SK-N-SH (cell line): Measurements from ENCODE around the gene UPK3BL2. TPM values are rescaled to one million over a fixed set of nuclear protein-coding genes. Genes with fewer than 3 reads are reported as not detected.
"Not testable (repeated sequence)": the region's sequence is repeated elsewhere in the genome, so short reads cannot be mapped to it uniquely, and the experiment has no call there.

ENCODE experiments used
- CTCF ChIA-PET: fragments of 300-600, 350-600 bp; formaldehyde crosslinking; extraction: SDS; loops from one replicate; lab custom pipeline; 2021; lab: Yijun Ruan, JAX
- POLR2A ChIA-PET: fragments of 350-600 bp; sonication (Branson Sonifier 250); formaldehyde crosslinking; extraction: SDS; loops from one replicate; lab custom pipeline; 2020; ENCODE audit warnings: antibody characterized with exemption, inconsistent platforms; lab: Yijun Ruan, JAX
- DNase-seq: peaks from one replicate; pipeline ENCODE4 v3.0.0; 2012
- H2AFZ ChIP-seq: fragments of 200-600 bp; sonication (generic); 2 replicates; pipeline ENCODE4 v1.8.1; 2016; ENCODE audit warnings: antibody characterized with exemption, mild to moderate bottlenecking, low read depth
- H3F3A ChIP-seq: fragments of 200-600 bp; sonication (generic); replicated peaks from 2 replicates; pipeline ENCODE3; 2016; ENCODE audit warnings: antibody characterized with exemption, mild to moderate bottlenecking; ENCODE audit not compliant: insufficient read depth
- H3K27ac ChIP-seq, 2 experiments: fragments of 200-500 bp in 1 of 2; fragments of 200-600 bp in 1 of 2; sonication (Bioruptor generic) in 1 of 2; sonication (generic), shearing (Covaris generic) in 1 of 2; 2 replicates each; pipeline versions ENCODE4 v1.5.1 to v1.6.1; 2014 to 2016; ENCODE audit warnings: low read depth in 2 of 2, inconsistent platforms in 1 of 2, low read length in 1 of 2, mild to moderate bottlenecking in 1 of 2, mixed read lengths in 1 of 2
- H3K27me3 ChIP-seq: fragments of 200-600 bp; sonication (generic), shearing (Covaris generic); 2 replicates; pipeline ENCODE4 v1.6.1; 2016; ENCODE audit warnings: mixed run types; ENCODE audit not compliant: insufficient read depth
- H3K36me3 ChIP-seq, 2 experiments: fragments of 200-500 bp in 1 of 2; fragments of 200-600 bp in 1 of 2; sonication (Bioruptor generic) in 1 of 2; sonication (generic) in 1 of 2; replicated peaks in 1 of 2; 2 replicates each; pipeline versions ENCODE3 to v1.5.1; 2014 to 2016; ENCODE audit warnings: low read length in 1 of 2, mild to moderate bottlenecking in 1 of 2; ENCODE audit not compliant: insufficient read depth in 2 of 2, control insufficient read depth in 1 of 2
- H3K4me1 ChIP-seq, 2 experiments: fragments of 200-500 bp in 1 of 2; fragments of 200-600 bp in 1 of 2; sonication (Bioruptor generic) in 1 of 2; sonication (generic), shearing (Covaris generic) in 1 of 2; 2 replicates each; pipeline versions ENCODE4 v1.5.1 to v1.6.1; 2014 to 2016; ENCODE audit warnings: low read depth in 1 of 2, low read length in 1 of 2, mixed run types in 1 of 2; ENCODE audit not compliant: insufficient read depth in 2 of 2, control insufficient read depth in 1 of 2
- H3K4me2 ChIP-seq: fragments of 200-600 bp; sonication (generic), shearing (Covaris generic); 2 replicates; pipeline ENCODE4 v1.6.1; 2017; ENCODE audit warnings: mixed run types
- H3K4me3 ChIP-seq, 2 experiments: fragments of 200-500 bp in 1 of 2; fragments of 200-600 bp in 1 of 2; sonication (Bioruptor generic) in 1 of 2; sonication (generic), shearing (Covaris generic) in 1 of 2; 2 replicates each; pipeline versions ENCODE4 v1.5.1 to v1.8.1; 2014 to 2016; ENCODE audit warnings: low read depth in 2 of 2, inconsistent platforms in 1 of 2, low read length in 1 of 2, mild to moderate bottlenecking in 1 of 2, mixed read lengths in 1 of 2, moderate library complexity in 1 of 2
- H3K79me2 ChIP-seq: fragments of 200-600 bp; sonication (generic); 2 replicates; pipeline ENCODE4 v1.8.1; 2017; ENCODE audit warnings: mild to moderate bottlenecking; ENCODE audit not compliant: insufficient read depth
- H3K9ac ChIP-seq: fragments of 200-600 bp; sonication (generic); 2 replicates; pipeline ENCODE4 v1.6.1; 2017; ENCODE audit warnings: mixed run types
- H3K9me2 ChIP-seq: fragments of 200-600 bp; sonication (generic); 2 replicates; pipeline ENCODE4 v1.6.1; 2017; ENCODE audit warnings: mixed run types
- H3K9me3 ChIP-seq: fragments of 200-600 bp; sonication (generic); 2 replicates; pipeline ENCODE4 v1.6.1; 2017; ENCODE audit warnings: mixed run types, mild to moderate bottlenecking, moderate library complexity
- H4K20me1 ChIP-seq: fragments of 200-600 bp; sonication (generic); 2 replicates; pipeline ENCODE4 v1.6.1; 2017; ENCODE audit warnings: mild to moderate bottlenecking, mixed run types; ENCODE audit not compliant: insufficient read depth
- WGBS: methylation state at CpG from one replicate; pipeline ENCODE4 v1.1.6; 2017; ENCODE audit warnings: low lambda C conversion rate; 5-methylcytosine and 5-hydroxymethylcytosine counted together
- polyA plus RNA-seq, 3 experiments: library from polyadenylated mRNA; depleted of rRNA; stranded (reverse); fragments of >200 nt; gene quantifications; 2 replicates each; pipeline ENCODE4 v1.2.3, GENCODE V29; 2012

The UPK3BL2 gene
- polyA plus RNA-seq, 1 of the 3 experiments (the other 2 are of a cell fraction) = 6.4 TPM

DNA sequence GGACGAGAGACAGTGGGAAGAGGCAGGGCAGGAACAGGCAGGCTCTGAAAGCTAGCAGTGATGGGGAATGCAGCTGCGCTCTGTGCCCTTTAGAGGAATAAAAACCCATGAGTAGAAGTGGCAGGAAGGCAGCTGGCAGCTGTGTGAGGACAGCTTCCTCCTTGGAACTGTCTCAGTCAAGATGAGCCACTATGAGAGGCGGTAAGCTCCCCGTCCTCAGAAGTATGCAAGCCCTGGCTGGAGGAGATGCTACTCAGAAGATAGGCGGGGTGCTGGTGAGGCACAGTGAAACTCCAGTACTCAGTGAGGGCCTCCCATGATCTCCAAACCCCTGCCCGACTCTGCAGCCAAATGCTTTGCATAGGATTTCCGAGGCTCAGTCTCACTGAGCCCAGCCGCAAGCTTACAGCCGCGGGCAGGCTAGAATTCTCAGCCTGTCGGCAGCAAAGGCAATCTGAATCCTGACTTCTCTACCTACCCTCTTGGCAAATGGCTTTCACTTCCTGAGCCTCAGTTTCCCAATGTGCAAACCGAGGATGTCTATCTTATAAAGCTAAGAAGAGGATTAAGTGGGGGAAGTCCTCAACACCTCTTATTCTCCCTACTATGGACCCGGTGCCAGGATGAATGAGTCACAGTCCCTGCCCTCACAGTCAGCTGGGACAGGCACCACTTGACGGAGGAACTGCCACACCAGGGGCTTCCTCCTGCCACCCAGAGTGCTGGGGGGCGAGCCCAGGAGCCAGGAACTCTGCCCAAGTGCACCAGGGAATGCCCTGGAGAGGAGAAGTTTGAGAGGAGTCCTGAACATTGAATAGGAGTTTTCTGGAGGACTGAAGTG is 28.4 kb downstream of the UPK3BL2 start:
- H3K9me3 ChIP-seq, H3K79me2 ChIP-seq, H3K36me3 ChIP-seq, H3K27me3 ChIP-seq, POLR2A ChIA-PET, H3K4me1 ChIP-seq, DNase-seq, H3K9ac ChIP-seq, H3K9me2 ChIP-seq, H3K4me3 ChIP-seq, H3F3A ChIP-seq, H3K4me2 ChIP-seq, H2AFZ ChIP-seq, H3K27ac ChIP-seq, CTCF ChIA-PET, H4K20me1 ChIP-seq: not testable (repeated sequence)
- WGBS = no CpG with 5 or more reads among the region's 15 CpGs

DNA sequence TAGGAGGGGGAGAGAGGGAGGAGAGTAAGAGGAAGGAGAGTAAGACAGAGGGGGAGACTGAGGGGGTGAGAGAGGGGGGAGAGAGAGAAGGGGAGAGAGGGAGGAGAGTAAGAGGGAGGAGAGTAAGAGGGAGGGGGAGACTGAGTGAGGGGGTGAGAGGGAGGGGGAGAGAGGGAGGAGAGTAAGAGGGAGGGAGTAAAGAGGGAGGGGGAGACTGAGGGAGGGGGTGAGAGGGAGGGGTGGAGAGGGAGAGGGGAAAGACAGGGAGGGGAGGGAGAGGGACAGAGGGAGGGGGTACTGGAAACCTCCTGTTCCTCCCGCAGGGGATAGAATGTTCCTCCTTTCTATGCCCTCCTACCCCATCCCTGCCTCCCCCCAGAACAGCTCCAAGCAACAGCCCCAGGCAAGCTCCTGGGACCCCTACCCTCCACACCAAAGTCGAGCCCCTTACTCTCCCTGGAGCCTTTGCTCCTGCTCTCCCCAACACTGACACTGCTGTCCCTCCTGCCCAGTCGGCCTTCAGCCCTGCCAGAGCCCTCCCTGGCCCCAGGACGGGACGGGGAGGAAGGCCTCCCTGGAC is 30.8 kb downstream of the UPK3BL2 start:
- H3K4me1 ChIP-seq, H3K9me2 ChIP-seq, H3K79me2 ChIP-seq, DNase-seq, H3K27me3 ChIP-seq, H4K20me1 ChIP-seq, POLR2A ChIA-PET, H3K36me3 ChIP-seq, H2AFZ ChIP-seq, H3F3A ChIP-seq, H3K9me3 ChIP-seq, CTCF ChIA-PET: not testable (repeated sequence)
- Histone ChIP-seq H3K4me3 (peak overlapping the region in 1 of 2 experiments; percentile 22; a peak in 1 of 4 replicates), H3K9ac (peak overlapping the region; percentile 53; the same call in 1 of the 2 replicates), H3K27ac (peak overlapping the region; percentile 60 to 76; a peak in 3 of 4 replicates), H3K4me2 (peak overlapping the region; percentile 81)
- 42% methylated on average over 5 of the region's 5 CpGs for WGBS

DNA sequence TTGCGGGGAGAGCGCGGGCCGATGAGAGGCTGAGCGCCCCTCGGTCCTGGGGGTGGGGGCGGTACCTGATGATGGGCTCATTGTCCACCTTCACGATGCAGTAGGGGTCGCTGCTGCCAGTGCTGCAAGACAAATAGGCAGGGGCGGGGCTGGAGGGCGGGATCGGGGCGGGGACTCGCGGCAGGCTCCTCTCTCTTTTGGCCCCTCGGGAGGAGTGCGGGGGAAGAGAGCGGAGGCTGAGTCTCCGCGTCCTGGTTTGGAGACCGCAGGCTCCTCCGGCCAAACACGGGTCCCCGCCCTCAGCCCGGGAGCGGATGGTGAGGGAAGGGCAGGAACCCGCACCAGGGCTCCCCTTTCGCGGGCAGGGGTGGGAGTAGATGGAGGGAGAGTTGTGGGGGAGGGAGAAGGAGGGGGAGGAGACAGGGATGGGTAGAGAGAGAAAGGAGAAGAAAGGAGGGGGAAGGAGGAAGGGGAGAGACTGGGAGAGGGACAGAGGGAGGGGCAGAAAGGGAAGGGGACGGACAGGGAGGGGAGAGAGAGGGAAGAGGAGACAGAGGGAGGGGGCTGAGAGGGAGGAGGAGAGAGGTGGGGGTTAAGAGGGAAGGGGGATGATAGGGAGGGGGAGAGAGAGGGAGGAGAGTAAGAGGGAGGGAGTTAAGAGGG is 31.5 kb downstream of the UPK3BL2 start:
- H3K4me1 ChIP-seq, H3K9me2 ChIP-seq, H3K27ac ChIP-seq, H3K9me3 ChIP-seq, H3K4me3 ChIP-seq, H3K9ac ChIP-seq, H2AFZ ChIP-seq, H3K4me2 ChIP-seq, H3K27me3 ChIP-seq, H3F3A ChIP-seq, H3K36me3 ChIP-seq, H3K79me2 ChIP-seq, POLR2A ChIA-PET, CTCF ChIA-PET, DNase-seq, H4K20me1 ChIP-seq: not testable (repeated sequence)
- no CpG with 5 or more reads among the region's 30 CpGs for WGBS

- H3K4me3 ChIP-seq, H3K79me2 ChIP-seq, CTCF ChIA-PET, H2AFZ ChIP-seq, H3F3A ChIP-seq, H3K9ac ChIP-seq, POLR2A ChIA-PET, H4K20me1 ChIP-seq, H3K27ac ChIP-seq, H3K36me3 ChIP-seq, DNase-seq, H3K27me3 ChIP-seq, H3K9me2 ChIP-seq, H3K9me3 ChIP-seq, H3K4me1 ChIP-seq, H3K4me2 ChIP-seq: not testable (repeated sequence)
- WGBS = 83% methylated on average over 4 of the region's 8 CpGs
These were observed 32.9 kb downstream of the UPK3BL2 start for GRCh38 chr7:102510575-102510974.

DNA sequence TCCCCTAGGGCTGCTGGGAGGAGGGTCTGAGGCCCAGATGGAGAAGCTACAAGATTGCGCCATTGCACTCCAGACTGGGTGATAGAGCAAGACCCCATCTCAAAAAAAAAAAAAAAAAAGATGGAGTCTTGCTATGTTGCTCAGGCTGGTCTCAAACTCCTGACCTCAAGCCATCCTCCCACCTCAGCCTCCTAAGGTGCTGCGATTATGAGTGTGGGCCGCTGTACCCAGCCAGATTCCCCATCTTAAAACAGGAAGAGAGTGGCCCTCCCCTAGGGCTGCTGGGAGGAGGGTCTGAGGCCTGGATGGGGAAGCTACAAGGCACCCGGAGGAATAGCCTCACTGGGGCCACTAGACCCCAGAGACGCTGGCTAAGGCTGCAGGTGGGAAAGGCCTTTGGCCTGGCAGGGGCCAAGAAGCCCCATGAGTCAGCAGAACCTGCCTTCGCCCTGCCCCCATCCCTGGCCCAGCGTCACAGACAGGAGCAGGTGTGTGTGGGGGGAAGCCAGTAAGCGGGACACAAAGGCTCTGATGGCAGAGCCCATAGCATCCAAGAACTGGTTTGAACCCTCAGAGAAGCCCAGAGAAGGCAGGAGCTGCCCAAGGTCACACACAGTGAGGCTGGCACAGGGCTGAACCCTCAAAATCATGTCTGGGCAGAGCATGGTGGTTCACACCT is 35.9 kb downstream of the UPK3BL2 start:
- H3K9me2 ChIP-seq, H3K9ac ChIP-seq, H3K79me2 ChIP-seq, H3K27ac ChIP-seq, H3K4me2 ChIP-seq, H2AFZ ChIP-seq, H4K20me1 ChIP-seq, H3K4me3 ChIP-seq, POLR2A ChIA-PET, H3K36me3 ChIP-seq, H3F3A ChIP-seq, H3K4me1 ChIP-seq, DNase-seq, H3K9me3 ChIP-seq, H3K27me3 ChIP-seq, CTCF ChIA-PET: not testable (repeated sequence)
- 100% methylated on average over 2 of the region's 8 CpGs for WGBS
